GM18507 (cell line): ENCODE data around the gene MEF2B.
"Not testable (repeated sequence)": the region's sequence is repeated elsewhere in the genome, so short reads cannot be mapped to it uniquely, and the experiment has no call there.

ENCODE experiments used
- DNase-seq: peaks from one replicate; pipeline ENCODE4 v3.0.0; 2011; ENCODE audit warnings: low read depth; ENCODE audit not compliant: insufficient read length; ENCODE audit errors: extremely low spot score
- FAIRE-seq: peaks from 2 replicates; lab custom pipeline; 2011; peaks lifted over from hg19 to GRCh38; lab: Jason Lieb, UNC

MEF2B gene

DNA sequence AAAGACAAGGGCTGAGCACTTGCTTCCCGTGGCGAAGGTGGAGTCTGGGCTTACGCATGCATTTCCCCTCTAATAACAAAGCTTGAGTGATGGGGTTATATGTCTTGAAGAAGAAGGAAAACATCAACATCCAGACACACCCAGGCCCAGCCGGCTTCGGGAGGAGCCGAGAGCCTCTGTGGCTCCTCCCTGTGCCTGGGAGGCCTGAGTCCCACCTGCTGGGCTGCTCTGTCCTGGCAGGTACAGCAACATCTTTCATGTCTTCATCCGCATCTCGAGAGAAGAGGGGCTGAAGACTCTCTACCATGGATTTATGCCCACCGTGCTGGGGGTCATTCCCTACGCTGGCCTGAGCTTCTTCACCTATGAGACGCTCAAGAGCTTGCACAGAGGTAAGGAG, 62.4 kb downstream of the MEF2B start:
- FAIRE-seq (no peak), DNase-seq (no peak)

DNA sequence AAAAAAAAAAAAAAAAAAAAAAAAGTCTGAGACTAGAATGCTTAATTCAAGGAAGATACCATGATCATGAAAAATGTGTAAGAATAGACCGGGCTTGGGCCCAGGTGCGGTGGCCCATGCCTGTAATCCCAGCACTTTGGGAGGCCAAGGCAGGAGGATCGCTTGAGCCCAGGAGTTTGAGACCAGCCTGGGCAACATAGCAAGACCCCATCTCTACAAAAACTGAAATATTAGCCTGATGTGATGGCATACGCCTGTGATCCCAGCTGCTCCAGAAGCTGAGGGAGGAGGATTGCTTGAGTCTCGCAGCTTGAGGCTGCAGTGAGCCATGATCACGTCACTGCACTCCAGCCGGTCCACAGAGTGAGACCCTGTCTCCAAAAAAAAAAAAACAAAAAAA, 63.1 kb downstream of the MEF2B start:
- not testable (repeated sequence) for FAIRE-seq, DNase-seq

DNA sequence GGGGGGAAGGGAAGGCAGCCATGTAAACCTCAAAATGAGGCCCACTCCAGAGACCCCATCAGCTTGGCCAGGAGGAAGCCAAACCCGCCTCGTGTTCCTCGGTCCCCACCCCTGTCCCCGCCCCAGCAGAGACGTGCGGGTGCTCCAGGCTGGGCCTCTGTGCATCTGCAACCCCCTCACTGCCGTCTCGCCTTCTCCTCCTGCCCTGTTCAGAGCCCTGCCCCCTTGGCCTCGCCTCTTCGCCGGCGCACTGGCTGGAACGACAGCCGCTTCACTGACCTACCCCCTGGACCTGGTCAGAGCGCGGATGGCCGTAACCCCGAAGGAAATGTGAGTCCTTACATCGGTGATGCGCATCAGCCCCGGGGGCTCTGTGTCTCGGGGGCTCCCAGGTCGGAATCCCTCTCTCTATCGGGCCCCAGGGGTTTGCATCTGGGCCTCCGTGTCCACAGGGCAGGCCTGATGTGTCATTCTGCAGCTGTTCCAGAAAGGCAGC, 64.0 kb downstream of the MEF2B start:
- no peak for FAIRE-seq
- DNase-seq: no peak

DNA sequence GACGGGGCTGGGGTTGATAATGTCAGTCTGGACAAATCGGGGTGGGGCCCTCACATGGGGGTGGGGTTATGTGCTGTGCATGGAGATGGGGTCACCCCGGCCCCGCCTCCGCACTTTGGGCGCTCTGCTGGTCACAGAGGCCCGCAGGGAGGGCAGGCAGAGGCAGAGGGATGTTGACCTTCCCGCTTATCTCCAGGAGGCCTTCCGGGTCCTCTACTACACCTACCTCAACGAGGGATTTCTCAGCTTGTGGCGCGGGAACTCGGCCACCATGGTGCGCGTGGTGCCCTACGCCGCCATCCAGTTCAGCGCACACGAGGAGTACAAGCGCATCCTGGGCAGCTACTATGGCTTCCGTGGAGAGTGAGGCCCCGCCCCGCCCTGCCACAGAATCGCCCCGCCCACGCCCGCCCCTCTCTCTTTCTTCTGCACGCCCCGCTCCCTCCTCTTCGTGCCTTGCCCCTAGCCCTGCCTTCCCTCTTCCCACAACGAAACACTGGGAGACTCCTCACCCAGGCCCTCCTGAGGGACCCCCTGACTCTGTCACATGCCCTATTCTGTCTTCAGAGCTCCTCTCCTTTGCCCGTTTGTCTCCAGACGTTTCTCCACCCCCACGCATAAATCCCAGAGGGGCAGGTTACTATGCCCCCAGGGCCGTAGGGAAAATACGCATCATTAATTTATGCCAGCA, 64.6 kb downstream of the MEF2B start:
- no peak for FAIRE-seq

DNA sequence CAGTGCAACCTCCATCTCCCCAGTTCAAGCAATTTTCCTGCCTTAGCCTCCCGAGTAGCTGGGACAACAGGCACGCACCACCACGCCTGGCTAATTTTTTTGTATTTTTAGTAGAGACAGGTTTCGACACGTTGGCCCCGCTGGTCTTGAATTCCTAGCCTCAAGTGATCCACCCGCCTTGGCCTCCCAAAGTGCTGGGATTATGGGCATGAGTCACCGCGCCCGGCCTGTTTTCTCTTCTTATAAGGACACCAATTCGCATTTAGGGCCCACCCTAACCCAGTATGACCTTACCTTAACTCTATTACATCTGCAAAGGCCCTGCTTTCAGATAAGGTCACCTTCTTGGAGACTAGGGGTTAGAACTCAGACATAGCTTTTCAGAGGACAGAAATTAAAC, 66.9 kb downstream of the MEF2B start:
- FAIRE-seq (no peak), DNase-seq (no peak)

More for the DNA sequence above, 64.6 kb downstream of the MEF2B start:
- no peak for DNase-seq

DNA sequence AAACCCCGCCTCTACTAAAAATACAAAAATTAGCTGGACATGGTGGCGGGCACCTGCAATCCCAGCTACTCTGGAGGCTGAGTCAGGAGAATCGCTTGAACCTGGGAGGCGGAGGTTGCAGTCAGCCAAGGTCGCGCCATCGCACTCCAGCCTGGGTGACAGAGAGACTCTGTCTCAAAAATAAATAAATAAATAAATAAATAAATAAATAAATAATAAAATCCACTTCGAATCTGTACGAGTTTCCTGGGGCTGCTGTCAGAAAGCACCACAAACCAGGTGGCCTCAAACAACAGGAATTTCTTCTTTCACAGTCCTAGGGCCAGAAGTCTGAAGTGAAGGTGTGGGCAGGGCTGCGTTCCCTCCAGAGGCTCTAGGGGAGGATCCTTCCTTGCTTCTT, 67.5 kb downstream of the MEF2B start:
- DNase-seq, FAIRE-seq: not testable (repeated sequence)

DNA sequence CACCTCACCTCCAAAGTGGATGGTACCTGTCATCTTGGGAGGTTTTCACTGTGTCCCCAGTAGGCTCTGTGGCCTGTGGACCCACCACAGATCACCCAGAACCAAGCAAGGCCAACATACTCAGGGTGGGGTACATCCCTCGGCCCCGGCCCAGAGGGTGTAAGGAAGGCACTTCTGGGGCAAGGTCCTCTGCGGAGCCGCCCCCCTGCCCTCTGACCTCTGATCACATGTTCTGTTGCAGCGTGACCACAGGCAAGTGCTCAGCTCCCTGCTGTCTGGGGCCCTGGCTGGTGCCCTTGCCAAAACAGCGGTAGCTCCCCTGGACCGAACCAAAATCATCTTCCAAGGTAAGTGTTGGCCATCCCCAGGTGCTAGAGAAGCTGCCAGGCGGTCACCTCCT, 68.5 kb downstream of the MEF2B start:
- FAIRE-seq (no peak), DNase-seq (no peak)

DNA sequence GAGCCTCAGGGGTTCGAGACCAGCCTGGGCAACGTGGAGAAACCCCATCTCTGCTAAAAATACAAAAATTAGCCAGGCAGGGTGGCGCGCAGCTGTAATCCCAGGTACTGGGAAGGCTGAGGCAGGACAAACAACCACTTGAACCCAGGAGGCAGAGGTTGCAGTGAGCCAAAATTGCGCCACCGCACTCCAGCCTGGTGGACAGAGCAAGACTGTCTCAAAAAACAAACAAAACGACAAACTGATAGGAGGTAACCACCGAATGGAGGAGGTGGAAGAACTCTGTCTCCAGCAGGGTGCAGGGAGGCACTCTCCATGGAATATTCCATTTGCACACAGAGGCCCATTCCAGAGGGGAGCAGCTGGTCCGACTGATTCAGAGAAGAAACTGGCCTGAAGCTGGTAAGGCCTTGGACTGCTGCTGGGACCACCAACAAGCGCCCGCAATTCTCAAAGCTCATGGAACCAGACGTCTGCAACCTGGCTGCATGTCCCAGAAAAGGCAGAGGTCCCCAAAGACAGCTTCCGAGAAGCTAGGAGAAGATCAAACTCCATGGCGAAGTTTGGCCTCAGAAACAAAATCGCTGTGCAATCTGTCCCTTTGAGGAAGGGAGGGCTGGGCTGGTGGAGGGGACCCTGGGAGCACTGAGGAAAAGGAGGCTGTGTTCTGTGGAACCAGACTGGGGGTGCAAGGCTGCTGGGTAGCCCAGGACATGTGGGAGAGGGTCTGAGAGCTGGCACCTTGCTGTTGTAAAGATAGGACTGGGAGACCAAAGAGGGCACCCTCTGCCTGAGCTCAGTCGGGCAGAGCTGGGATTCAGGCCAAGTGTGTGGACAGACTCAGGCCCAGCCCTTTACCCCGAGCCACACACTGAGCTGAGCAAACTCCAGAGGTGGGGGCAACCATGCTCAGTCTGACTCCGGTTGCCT, 71.1 kb downstream of the MEF2B start:
- no peak for DNase-seq
- no peak for FAIRE-seq

DNA sequence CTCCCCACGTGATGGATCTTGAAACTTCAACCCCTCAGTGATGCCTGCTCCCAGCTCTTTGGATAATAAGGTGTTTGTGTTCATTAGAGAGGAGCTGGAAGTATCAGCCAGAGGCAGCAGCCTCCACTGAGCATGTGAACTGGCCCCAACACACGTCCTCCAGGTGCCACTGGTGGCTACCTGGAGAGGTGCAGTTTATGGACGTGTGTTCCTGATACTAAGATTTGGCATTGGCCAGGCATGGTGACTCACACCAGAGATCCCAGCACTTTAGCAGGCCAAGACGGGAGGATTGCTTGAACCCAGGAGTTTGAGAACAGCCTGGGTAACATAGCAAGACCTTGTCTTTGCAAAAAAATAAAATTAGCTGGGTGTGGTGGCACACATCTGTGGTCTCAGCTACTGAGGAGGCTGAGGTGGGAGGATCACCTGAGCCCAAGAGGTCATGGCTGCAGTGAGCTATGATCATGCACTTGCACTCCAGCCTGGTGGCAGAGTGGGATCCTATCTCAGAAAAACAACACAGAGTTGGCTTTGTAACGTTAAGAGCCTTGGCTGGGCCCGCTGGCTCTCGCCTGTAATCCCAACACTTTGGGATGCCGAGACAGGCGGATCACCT, 71.9 kb downstream of the MEF2B start:
- no peak for DNase-seq

DNA sequence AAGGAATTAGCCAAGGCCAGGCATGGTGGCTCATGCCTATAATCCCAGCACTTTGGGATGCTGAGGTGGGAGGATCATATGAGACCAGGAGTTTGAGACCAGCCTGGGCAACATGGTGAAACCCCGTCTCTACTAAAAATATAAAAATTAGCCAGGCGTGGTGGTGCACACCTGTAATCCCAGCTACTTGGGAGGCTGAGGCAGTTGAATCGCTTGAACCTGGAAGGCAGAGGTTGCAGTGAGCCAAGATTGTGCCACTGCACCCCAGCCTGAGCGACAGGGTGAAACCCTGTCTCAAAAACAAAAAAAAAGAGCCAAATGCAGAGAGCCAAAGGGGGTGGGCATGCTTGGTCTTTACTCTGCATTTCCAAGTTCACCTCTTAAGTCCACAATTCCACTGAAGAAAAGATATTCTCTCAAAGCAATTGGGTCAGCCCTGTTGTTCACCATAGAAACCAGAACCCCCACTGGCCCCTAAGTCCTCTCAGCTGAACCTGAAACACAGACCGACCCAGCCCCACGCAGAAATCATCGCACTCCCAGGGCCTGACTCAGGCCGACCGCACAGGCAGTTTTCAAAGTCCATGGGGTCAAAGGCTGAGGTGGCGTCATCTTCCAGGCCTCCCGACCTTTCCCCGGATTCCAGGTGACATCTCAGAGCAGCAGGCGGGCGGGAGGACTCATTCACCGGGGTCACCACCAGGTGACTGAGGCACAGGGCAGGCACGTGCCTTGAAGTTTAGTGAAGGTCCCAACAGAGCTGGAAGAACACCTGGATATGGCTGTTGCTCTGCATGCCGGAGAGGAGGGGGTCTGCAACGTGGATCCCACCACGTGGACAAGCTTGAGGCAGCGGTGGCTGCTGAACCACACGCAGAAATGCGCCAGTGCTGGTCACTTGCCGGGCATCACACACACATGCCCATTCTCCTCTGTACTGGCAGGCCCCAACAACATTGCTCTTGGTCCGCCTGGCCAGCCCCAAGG, 73.1 kb downstream of the MEF2B start:
- FAIRE-seq: no peak
- DNase-seq: no peak

More for the DNA sequence above, 71.9 kb downstream of the MEF2B start:
- FAIRE-seq: no peak

DNA sequence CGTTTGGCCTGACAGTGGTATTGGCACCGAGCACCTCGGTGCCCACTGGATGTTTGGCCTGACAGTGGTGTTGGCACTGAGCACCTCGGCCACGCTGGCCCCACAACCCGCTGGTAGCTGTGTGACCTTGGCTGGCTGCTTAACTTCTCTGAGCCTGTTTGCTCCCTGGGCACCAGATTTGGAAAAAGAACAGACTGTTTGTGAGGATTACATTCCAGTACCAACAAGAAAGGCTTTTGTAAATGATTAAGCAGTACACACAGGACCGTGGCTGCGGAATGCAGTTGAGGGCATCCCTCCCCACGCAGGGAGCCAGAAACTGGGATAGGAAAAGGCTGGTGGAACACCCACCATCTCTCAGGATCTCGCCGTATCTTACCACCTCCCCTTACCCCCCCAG, 74.4 kb downstream of the MEF2B start:
- no peak for FAIRE-seq
- DNase-seq: no peak
